NB4 (cell line): ENCODE measurements around the gene SMPD3.

Source experiments
- CTCF ChIP-seq: IDR thresholded peaks from one replicate; pipeline ENCODE4 v1.5.1; 2012; ENCODE audit warnings: low read depth, low read length
- MYC ChIP-seq: IDR thresholded peaks from 2 replicates; pipeline ENCODE4 v1.6.1; 2011; ENCODE audit warnings: low read depth, low read length
- POLR2A ChIP-seq: IDR thresholded peaks from 2 replicates; pipeline ENCODE4 v1.6.1; 2011; ENCODE audit warnings: mild to moderate bottlenecking; ENCODE audit not compliant: insufficient read length; ENCODE audit errors: extremely low read depth
- TF ChIP-seq, protein P1 (sequence below): IDR thresholded peaks from 2 replicates; pipeline ENCODE4 v1.6.1; 2011; ENCODE audit warnings: low read depth, low read length

DNA sequence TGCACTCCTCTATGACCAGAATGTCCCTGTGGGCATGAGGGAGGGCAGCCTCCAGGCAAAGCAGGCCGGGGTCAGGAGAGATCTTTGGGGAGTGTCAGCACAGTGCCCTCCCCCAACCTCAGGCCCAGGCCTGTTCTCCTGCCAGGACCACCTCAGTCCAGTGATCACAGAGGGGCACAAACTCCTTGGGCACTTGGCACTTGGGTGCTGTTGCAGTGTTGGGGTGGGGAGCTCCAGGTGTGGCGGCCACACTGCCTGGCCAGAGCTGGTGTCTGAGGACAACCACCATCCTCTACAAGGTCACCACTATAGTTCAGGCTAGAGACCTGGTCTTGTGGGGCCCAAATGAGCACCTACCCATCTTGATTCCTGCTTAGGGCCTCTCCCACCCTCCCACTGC is 37.2 kb downstream of the SMPD3 start:
- TF ChIP-seq POLR2A: no peak
- TF ChIP-seq MYC: no peak
- no peak for TF ChIP-seq CTCF
- TF ChIP-seq, protein P1, sequence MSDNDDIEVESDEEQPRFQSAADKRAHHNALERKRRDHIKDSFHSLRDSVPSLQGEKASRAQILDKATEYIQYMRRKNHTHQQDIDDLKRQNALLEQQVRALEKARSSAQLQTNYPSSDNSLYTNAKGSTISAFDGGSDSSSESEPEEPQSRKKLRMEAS: no peak
